Right lobe of liver (tissue), 4 donors: Measurements from ENCODE around the gene ZC2HC1C.

Experiments used
- POLR2A ChIP-seq: fragments of 450-650 bp; IDR thresholded peaks from one replicate; pipeline ENCODE4 v1.6.1; 2017; ENCODE audit warnings: antibody characterized with exemption, mild to moderate bottlenecking
- TF ChIP-seq, protein P1 (sequence below), 4 donors: fragments of 200-600 bp in 3 of 4; fragments of 450-650 bp in 1 of 4; IDR thresholded peaks; one replicate each; pipeline versions ENCODE4 v1.5.1 to v1.8.0; 2016 to 2022; ENCODE audit warnings: antibody characterized with exemption in 4 of 4, mild to moderate bottlenecking in 2 of 4
- donor health status: DM: no; HTN: no; CAD: no.
- donor health status: DM: no; HTN: no; CAD: no.
- donor health status: DM: no; HTN: yes; CAD: no.

- TF ChIP-seq, protein P1, sequence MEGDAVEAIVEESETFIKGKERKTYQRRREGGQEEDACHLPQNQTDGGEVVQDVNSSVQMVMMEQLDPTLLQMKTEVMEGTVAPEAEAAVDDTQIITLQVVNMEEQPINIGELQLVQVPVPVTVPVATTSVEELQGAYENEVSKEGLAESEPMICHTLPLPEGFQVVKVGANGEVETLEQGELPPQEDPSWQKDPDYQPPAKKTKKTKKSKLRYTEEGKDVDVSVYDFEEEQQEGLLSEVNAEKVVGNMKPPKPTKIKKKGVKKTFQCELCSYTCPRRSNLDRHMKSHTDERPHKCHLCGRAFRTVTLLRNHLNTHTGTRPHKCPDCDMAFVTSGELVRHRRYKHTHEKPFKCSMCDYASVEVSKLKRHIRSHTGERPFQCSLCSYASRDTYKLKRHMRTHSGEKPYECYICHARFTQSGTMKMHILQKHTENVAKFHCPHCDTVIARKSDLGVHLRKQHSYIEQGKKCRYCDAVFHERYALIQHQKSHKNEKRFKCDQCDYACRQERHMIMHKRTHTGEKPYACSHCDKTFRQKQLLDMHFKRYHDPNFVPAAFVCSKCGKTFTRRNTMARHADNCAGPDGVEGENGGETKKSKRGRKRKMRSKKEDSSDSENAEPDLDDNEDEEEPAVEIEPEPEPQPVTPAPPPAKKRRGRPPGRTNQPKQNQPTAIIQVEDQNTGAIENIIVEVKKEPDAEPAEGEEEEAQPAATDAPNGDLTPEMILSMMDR (IDR thresholded peaks at IDR 0.05): no peak
- no peak for TF ChIP-seq POLR2A
These were observed 2.2 kb upstream of the ZC2HC1C start for GRCh38 chr14:75067212-75067611.
